Neural cell (in vitro differentiated cells): ENCODE results near the gene CRTAC1.

ENCODE experiments used
- TAF1 ChIP-seq: IDR thresholded peaks from 2 replicates; pipeline ENCODE4 v1.6.1; 2012; ENCODE audit warnings: low read depth
- TF ChIP-seq, protein P1 (sequence below): fragments of 450-650 bp; IDR thresholded peaks from 2 replicates; pipeline ENCODE4 v1.5.1; 2014; ENCODE audit warnings: antibody characterized with exemption, mild to moderate bottlenecking, moderate library complexity; ENCODE audit not compliant: poor library complexity, severe bottlenecking
- TF ChIP-seq, protein P2 (sequence below): IDR thresholded peaks from 2 replicates; pipeline ENCODE4 v1.6.1; 2012; ENCODE audit warnings: borderline replicate concordance

DNA sequence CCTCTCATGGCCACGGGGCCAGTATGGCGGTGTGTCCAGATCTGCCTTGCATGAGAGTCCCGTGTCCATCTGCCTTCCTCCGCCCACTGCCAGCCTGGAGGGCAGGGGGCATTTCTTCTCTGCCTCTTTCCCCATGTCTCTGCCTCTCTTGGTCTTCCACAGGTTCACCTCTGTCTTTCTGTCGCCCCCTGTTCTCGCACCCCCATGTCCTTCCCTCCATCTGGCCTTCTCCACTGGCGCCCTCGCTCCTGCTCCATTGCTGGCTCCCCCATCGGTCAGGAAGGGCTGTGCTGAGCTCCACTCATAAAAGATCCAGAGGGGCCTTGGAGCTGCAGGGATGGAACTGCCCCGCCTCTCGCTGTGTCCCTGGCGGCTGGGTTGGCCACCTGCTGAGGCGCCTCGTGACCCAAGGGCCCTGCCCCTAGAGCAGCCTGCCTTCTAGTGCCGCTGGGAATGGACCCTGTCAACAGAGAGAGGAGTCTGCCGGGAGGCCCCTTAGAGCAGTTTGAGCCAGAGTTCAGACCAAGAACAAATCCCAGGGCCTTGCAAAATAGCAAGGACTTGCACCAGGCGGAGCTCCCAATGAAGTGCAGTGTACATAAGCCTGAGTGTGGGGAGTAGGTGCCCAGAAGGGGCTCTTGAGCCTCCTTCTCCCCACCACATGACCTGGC, 138.8 kb downstream of the CRTAC1 start:
- TF ChIP-seq, protein P1, sequence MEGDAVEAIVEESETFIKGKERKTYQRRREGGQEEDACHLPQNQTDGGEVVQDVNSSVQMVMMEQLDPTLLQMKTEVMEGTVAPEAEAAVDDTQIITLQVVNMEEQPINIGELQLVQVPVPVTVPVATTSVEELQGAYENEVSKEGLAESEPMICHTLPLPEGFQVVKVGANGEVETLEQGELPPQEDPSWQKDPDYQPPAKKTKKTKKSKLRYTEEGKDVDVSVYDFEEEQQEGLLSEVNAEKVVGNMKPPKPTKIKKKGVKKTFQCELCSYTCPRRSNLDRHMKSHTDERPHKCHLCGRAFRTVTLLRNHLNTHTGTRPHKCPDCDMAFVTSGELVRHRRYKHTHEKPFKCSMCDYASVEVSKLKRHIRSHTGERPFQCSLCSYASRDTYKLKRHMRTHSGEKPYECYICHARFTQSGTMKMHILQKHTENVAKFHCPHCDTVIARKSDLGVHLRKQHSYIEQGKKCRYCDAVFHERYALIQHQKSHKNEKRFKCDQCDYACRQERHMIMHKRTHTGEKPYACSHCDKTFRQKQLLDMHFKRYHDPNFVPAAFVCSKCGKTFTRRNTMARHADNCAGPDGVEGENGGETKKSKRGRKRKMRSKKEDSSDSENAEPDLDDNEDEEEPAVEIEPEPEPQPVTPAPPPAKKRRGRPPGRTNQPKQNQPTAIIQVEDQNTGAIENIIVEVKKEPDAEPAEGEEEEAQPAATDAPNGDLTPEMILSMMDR: no peak
- TF ChIP-seq TAF1: no peak
- TF ChIP-seq, protein P2, sequence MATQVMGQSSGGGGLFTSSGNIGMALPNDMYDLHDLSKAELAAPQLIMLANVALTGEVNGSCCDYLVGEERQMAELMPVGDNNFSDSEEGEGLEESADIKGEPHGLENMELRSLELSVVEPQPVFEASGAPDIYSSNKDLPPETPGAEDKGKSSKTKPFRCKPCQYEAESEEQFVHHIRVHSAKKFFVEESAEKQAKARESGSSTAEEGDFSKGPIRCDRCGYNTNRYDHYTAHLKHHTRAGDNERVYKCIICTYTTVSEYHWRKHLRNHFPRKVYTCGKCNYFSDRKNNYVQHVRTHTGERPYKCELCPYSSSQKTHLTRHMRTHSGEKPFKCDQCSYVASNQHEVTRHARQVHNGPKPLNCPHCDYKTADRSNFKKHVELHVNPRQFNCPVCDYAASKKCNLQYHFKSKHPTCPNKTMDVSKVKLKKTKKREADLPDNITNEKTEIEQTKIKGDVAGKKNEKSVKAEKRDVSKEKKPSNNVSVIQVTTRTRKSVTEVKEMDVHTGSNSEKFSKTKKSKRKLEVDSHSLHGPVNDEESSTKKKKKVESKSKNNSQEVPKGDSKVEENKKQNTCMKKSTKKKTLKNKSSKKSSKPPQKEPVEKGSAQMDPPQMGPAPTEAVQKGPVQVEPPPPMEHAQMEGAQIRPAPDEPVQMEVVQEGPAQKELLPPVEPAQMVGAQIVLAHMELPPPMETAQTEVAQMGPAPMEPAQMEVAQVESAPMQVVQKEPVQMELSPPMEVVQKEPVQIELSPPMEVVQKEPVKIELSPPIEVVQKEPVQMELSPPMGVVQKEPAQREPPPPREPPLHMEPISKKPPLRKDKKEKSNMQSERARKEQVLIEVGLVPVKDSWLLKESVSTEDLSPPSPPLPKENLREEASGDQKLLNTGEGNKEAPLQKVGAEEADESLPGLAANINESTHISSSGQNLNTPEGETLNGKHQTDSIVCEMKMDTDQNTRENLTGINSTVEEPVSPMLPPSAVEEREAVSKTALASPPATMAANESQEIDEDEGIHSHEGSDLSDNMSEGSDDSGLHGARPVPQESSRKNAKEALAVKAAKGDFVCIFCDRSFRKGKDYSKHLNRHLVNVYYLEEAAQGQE: no peak
